ENCODE results near the gene IGFBPL1.

IGFBPL1 gene

GRCh38 chr9:38373679-38374078 is 50.6 kb downstream of the IGFBPL1 start:
- no peak overlapping the region for H3K4me2 ChIP-seq (ENCODE audit: insufficient read depth, low read length)
- H3K9ac ChIP-seq (ENCODE audit: low read depth, low read length): no peak overlapping the region
- no peak for TF ChIP-seq EZH2 (IDR thresholded peaks at IDR 0.05; ENCODE audit: borderline replicate concordance, low read depth, low read length, severe bottlenecking)
- TF ChIP-seq CTCF (IDR thresholded peaks at IDR 0.05; ENCODE audit: borderline replicate concordance, extremely low read depth, low read length, poor library complexity, severe bottlenecking): no peak

GRCh38 chr9:38372762-38373619 is 51.3 kb downstream of the IGFBPL1 start:
- Histone ChIP-seq H3K27ac (ENCODE audit: low read length) (no peak overlapping the region), H3K4me2 (ENCODE audit: insufficient read depth, low read length) (no peak overlapping the region), H3K9ac (ENCODE audit: low read depth, low read length) (no peak overlapping the region), H3K79me2 (ENCODE audit: insufficient read depth, low read length) (no peaks in the 10 kb centered on the region), H3K4me1 (ENCODE audit: insufficient read depth, low read length) (no peaks in the 10 kb centered on the region), H3K36me3 (ENCODE audit: insufficient read depth, low read length) (no peaks in the 10 kb centered on the region), H3K27me3 (ENCODE audit: insufficient read depth, low read length, poor library complexity) (no peaks in the 10 kb centered on the region), H3K9me3 (ENCODE audit: insufficient read depth, low read length, severe bottlenecking) (no peaks in the 10 kb centered on the region), H4K20me1 (ENCODE audit: insufficient read depth, low read length) (no peaks in the 10 kb centered on the region), H3K4me3 (ENCODE audit: low read depth in 1 of 2, low read length in 2 of 2) (no peak overlapping the region), H2AFZ (ENCODE audit: low read depth, low read length) (no peak overlapping the region)
- no peak for DNase-seq
- no peak for ATAC-seq (ENCODE audit: insufficient read depth, low read depth)
- TF ChIP-seq CTCF (IDR thresholded peaks at IDR 0.05; ENCODE audit: borderline replicate concordance, extremely low read depth, low read length, poor library complexity, severe bottlenecking) (no peak), EZH2 (IDR thresholded peaks at IDR 0.05; ENCODE audit: borderline replicate concordance, low read depth, low read length, severe bottlenecking) (no peak)

More at GRCh38 chr9:38373679-38374078, 50.6 kb downstream of the IGFBPL1 start:
- Histone ChIP-seq H3K4me3 (ENCODE audit: low read depth in 1 of 2, low read length in 2 of 2) (no peak overlapping the region), H3K9me3 (ENCODE audit: insufficient read depth, low read length, severe bottlenecking) (no peaks in the 10 kb centered on the region), H2AFZ (ENCODE audit: low read depth, low read length) (no peak overlapping the region), H4K20me1 (ENCODE audit: insufficient read depth, low read length) (no peaks in the 10 kb centered on the region), H3K27ac (ENCODE audit: low read length) (no peak overlapping the region), H3K36me3 (ENCODE audit: insufficient read depth, low read length) (no peaks in the 10 kb centered on the region), H3K27me3 (ENCODE audit: insufficient read depth, low read length, poor library complexity) (no peaks in the 10 kb centered on the region), H3K79me2 (ENCODE audit: insufficient read depth, low read length) (no peaks in the 10 kb centered on the region), H3K4me1 (ENCODE audit: insufficient read depth, low read length) (no peaks in the 10 kb centered on the region)
- ATAC-seq (ENCODE audit: insufficient read depth, low read depth) (no peak), DNase-seq (no peak)

GRCh38 chr9:38371495-38371894 is 52.8 kb downstream of the IGFBPL1 start:
- H3K4me2 ChIP-seq (ENCODE audit: insufficient read depth, low read length): no peak overlapping the region
- H3K9me3 ChIP-seq (ENCODE audit: insufficient read depth, low read length, severe bottlenecking): no peaks in the 10 kb centered on the region
- no peaks in the 10 kb centered on the region for H3K4me1 ChIP-seq (ENCODE audit: insufficient read depth, low read length)
- H4K20me1 ChIP-seq (ENCODE audit: insufficient read depth, low read length): no peaks in the 10 kb centered on the region
- TF ChIP-seq EZH2 (IDR thresholded peaks at IDR 0.05; ENCODE audit: borderline replicate concordance, low read depth, low read length, severe bottlenecking): no peak
- TF ChIP-seq CTCF (IDR thresholded peaks at IDR 0.05; ENCODE audit: borderline replicate concordance, extremely low read depth, low read length, poor library complexity, severe bottlenecking): peak; percentile 57
- ATAC-seq (ENCODE audit: insufficient read depth, low read depth) (no peak; the same call in 2 of the 3 replicates), DNase-seq (peak; percentile 13)
- H3K79me2 ChIP-seq (ENCODE audit: insufficient read depth, low read length): no peaks in the 10 kb centered on the region
- H3K9ac ChIP-seq (ENCODE audit: low read depth, low read length): no peak overlapping the region
- no peaks in the 10 kb centered on the region for H3K36me3 ChIP-seq (ENCODE audit: insufficient read depth, low read length)
- no peak overlapping the region for H3K4me3 ChIP-seq (ENCODE audit: low read depth in 1 of 2, low read length in 2 of 2)
- no peak overlapping the region for H2AFZ ChIP-seq (ENCODE audit: low read depth, low read length)
- H3K27me3 ChIP-seq (ENCODE audit: insufficient read depth, low read length, poor library complexity): no peaks in the 10 kb centered on the region
- no peak overlapping the region for H3K27ac ChIP-seq (ENCODE audit: low read length)
